ENCODE measurements around the gene SLC35C1.
"Not testable (repeated sequence)": the region's sequence is repeated elsewhere in the genome, so short reads cannot be mapped to it uniquely, and the experiment has no call there.

SLC35C1 gene

DNA sequence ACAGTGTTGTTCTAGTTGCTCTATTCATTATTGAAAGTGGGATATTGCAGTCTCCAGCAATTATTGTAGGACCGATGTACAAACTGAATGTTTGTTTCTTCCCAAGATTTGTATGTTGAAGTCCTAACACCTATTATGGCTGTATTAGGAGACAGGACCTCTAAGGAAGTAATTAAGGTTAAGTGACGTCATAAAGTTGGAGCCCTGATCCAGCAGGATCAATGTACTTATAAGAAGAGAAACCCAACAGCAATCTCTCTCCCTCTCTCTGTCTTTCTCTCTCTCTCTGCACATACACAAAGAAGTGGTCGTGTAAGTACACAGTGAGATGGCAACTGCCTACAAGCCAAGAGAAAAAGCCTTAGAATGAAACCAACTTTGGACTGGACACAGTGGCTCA is 16.1 kb upstream of the SLC35C1 start:
- no peak for DNase-seq (ENCODE audit: low read depth, low spot score)

DNA sequence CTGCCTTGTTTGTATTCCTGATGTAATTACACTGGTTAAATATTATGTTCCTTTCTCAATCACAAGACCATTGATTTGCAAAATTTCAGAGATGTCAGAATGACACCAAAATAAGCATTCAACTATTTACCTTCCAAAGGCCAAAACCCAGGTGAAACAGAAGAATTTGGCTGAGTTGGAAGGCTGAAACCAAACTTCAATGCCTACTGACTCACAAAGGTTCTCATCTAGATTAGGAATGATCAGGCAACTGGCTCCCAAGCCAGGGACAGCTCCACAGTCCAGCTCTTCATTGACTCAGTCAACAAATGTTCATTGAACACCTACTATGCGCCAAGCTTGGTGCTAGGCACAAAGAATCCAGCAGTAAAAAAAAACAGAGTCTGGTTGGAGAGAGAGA is 13.4 kb upstream of the SLC35C1 start:
- DNase-seq (ENCODE audit: low read depth, low spot score): no peak

DNA sequence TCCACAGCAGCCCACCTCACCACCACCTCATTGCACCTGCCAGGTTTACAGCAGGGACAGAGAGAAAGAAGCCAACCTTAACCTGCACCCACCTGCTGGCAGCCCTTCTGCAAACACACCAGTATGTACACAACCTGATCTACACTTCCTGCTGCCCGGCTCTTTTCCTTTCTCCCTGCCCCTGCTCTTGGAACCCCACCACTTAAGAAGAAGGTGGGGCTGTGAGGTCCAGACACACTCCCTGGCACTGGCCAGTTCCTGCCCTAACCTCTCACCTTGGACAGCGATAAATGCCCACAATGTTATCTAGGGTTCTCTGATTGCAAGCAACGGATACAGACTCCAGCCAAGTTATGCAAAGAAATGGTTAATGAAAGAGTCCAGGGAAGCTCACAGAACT is 10.8 kb upstream of the SLC35C1 start:
- no peak for DNase-seq (ENCODE audit: low read depth, low spot score)

DNA sequence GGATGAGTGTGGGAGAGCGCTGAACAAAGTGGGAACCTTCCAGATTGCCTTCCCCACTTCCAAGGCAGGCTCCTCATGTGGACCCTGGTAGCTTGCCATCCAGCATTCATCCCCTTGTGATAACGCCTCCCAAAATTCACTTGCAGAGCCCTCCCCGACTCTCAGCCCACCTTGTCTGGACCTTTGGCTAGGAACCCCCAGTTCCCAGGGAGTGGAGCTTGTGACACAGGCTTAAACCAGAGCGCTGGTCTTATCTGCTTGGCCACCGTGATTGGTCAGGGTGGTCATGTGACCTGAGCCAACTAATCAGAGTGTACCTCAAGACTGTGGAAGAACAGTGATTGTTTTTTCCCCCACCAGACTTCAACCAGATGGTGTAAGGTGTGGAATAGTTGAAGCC is 9.6 kb upstream of the SLC35C1 start:
- no peak for DNase-seq (ENCODE audit: low read depth, low spot score)

DNA sequence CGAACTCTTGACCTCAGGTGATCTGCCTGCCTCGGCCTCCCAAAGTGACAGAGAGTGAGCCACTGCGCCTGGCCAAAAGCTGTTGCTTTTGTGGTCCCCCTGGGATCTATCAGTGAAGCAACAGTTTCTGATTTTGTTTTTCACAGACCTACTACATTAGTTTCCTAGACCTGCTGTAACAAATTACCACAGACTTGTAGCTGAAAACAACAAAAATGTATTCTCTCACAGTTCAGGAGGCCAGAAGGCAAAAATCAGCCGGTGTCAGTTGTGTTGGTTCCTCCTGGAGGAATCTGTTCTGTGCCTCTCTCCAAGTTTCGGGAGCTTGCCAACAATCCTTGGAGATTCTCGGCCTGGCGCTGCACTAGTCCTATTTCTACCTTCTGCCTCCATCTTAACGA is 8.5 kb upstream of the SLC35C1 start:
- DNase-seq (ENCODE audit: low read depth, low spot score): no peak

DNA sequence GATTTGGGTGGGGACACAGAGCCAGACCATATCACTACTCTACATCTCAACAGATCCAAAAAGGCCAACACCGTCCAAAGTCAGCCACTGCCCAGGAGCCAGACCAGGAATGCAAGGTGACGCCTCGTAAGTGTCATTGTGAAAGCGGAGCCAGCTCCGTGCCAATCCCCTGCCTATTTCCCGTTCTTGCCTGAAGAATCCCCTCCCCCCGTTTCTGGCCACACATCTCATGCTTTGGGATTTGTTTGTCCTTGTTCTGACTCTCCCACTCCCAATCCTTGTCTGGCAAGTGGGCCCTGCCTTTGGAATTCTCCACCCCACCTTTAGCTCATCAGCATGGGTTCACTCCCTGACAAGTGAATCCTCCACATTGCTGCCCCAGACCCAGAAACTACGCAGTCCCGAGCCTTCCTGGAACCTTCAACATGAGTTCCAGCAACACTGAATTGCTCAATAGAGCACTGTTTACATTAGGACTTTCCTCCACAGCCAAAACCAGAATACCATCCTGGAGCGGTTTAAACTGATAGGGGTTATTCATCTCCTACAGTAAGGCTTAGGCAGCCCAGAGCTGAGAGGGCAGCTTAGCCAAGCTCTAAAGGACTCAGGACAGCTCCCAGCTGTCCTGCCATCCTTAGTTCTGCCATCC is 6.0 kb upstream of the SLC35C1 start:
- no peak for DNase-seq (ENCODE audit: low read depth, low spot score)

DNA sequence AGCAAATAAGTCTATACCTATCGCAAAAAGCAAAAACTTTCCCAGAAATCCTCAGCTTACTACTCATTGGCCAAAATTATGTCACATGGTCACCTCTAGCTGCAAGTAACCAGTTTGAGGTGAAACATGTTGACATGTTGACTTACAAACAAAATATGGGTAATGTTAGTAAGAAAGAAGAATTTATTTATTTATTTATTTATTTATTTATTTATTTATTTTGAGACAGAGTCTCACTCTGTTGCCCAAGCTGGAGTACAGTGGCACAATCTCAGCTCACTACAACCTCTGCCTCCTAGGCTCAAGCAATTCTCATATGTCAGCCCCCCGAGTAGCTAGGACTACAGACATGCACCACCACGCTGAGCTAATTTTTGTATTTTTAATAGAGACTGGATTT is 5.4 kb upstream of the SLC35C1 start:
- no peak for DNase-seq (ENCODE audit: low read depth, low spot score)

DNA sequence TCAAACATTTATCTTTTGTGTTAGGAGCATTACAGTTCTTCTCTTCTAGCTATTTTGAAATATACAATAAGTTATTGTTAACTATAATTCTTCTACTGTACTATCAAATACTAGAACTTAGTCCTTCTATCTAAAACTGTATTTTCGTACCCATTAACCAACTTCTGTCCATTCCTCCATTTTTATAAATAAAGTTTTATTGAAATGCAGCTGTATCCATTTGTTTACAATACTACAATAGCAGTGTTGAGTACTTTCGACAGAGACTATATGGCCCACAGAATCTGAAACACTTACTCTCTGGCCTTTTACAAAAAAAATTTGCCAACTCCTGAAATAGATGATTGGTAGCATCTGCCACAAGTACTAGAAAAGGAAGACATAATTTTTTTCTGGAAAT is 4.7 kb upstream of the SLC35C1 start:
- DNase-seq (ENCODE audit: low read depth, low spot score): no peak

DNA sequence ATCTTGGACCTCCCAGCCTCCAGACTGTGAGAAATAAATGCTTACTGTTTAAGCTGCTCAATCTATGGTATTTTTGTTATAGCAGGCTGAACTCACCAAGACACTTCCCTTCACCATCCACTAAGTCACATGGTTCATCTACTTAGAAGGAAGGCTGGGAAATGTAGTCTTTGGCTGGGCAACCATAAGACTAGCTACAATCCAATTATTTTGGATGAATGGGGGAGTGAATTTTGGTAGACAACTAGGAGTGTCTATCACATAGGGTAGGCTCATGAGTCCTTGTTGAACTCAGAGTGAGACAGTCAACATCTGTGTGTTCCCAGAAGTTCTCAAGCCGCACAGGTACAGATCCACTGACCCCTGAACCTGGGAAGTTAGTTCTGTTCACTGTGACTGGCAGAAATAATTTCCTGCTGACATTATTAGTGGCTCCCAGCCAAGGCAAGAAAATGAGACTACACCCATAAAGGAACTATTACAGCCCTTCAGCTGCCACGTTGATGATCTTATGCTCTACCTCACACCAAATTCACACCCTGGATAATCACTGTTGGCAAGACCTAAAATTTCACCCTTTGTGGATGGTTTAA is 3.1 kb upstream of the SLC35C1 start:
- no peak for DNase-seq (ENCODE audit: low read depth, low spot score)

DNA sequence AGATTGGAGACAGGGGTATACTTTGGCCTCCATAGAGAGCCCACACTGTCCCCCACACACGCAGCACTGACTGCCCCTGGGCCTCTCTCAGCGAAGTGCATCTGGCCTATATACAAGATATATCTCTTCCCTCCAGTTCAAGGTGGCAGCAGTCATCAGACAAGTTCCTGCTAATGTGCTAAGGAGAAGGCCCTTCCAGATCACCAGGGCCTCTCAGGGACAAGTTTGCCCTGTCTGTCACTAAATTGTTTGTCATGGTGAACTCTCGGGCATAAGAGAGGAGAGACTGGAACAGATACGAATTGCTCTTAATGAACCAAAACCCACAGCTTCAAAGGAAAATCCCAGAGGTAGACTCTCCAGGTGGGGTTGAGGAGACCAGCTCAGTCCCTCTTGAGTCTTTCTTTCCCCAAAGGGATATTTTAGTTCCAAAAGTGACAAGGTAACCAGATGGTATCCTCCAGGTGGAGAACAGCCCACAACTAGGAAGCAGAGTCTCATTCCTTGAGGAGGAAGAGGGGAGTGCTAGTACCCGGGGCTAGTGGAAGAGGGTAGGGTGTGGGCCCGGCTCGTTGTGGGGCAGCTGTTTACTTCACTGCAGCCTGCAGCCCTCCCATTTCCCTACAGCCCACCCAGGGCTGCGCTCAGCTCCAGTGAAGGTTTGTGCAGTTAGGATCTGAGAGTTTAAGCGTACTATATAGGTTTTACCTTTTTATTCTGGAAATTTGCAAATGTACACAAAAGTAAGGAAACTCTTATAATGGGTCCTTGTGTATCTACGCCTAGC is 2.2 kb upstream of the SLC35C1 start:
- no peak for DNase-seq (ENCODE audit: low read depth, low spot score)

DNA sequence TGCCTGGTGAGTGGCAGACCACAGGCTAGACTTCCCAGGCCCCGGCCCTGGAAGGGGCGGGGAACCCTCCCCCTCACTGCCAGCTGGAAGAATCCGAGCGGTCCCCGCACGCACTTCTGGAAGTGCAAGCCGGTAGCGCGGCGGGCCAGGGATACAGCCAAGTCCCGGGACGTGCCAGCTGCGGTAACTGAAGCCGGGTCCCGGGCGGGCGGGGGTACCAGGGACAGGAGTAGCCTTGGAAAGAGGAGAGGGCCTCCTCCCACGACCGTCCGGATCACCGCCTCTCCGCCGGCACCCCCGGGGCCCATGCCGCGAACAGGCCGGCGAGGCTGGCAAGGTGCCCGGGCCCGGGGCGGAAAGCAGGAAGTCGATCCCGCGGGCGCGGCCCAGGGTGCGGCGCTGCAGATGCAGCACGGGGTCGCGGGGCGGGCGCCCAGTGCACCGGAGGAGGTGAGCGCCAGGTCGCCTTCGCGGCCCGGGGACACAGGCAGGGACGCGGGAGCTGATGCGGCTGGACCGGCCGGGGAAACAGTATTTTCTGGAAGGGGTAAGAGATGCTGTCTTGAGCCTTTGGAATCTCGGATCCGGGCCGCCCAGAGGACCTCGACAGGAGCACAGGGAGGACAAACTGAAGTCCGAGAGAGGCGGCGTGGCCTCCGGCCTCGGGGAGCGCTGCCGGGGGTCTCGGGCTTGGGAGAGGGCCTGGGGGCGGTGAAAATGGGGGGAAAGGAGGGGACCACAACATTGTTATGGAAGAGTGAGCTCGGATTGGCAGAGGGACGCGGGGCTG is 783 bp upstream of the SLC35C1 start:
- peak; percentile 82 for DNase-seq (ENCODE audit: low read depth, low spot score)

DNA sequence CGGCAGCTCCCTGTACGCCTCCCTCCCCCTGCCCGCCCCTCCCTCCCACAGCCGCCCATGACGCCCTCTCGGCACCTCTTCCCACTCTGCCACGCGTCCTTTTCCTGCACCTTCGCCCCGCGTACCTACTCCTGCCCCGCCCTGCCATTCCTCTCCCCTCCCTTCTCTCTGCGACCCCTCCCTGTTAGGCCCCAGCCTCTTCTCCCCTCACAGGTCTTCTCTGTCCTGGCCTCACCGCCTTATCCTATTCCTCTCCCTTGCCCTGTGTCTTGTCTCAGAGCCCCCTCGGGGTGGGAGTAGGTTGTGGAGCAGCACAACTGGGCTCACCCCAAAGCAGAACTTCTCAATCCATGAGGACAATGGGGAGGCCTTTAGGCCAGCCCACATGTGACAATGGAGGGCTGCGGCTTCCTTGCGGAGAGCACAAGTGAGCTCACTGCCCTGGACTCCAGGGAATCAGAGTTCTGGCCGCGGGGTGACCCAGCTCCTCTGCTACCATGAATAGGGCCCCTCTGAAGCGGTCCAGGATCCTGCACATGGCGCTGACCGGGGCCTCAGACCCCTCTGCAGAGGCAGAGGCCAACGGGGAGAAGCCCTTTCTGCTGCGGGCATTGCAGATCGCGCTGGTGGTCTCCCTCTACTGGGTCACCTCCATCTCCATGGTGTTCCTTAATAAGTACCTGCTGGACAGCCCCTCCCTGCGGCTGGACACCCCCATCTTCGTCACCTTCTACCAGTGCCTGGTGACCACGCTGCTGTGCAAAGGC is 539 bp downstream of the SLC35C1 start:
- DNase-seq (ENCODE audit: low read depth, low spot score): peak; percentile 87

DNA sequence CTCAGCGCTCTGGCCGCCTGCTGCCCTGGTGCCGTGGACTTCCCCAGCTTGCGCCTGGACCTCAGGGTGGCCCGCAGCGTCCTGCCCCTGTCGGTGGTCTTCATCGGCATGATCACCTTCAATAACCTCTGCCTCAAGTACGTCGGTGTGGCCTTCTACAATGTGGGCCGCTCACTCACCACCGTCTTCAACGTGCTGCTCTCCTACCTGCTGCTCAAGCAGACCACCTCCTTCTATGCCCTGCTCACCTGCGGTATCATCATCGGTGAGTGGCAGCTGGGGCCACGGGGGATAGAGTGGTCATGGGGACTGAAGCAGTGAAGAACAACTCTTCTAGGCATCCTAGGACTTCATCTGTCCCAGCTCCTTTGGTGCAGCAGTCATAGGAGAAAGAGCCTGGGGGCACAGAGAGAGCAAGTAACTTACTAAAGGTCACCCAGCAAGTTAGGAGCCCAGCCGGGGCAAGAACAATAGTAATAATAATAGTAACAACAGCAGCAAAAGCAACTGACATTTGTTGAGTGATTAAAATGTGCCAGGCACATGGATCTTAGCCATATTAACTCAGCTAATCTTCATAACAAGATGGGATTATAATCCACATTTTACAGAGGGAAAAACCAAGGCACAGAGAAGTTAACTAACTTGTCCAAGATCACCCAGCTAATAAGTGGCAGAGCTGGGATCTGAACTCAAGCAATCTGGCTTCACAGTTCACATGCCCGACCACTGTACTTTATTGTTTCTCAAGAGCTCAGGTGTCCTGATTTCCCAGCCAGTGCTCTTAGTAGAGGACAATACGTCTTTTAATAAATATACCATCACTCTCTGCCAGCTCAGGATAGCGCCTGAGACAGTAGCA is 1.4 kb downstream of the SLC35C1 start:
- no peak for DNase-seq (ENCODE audit: low read depth, low spot score)

DNA sequence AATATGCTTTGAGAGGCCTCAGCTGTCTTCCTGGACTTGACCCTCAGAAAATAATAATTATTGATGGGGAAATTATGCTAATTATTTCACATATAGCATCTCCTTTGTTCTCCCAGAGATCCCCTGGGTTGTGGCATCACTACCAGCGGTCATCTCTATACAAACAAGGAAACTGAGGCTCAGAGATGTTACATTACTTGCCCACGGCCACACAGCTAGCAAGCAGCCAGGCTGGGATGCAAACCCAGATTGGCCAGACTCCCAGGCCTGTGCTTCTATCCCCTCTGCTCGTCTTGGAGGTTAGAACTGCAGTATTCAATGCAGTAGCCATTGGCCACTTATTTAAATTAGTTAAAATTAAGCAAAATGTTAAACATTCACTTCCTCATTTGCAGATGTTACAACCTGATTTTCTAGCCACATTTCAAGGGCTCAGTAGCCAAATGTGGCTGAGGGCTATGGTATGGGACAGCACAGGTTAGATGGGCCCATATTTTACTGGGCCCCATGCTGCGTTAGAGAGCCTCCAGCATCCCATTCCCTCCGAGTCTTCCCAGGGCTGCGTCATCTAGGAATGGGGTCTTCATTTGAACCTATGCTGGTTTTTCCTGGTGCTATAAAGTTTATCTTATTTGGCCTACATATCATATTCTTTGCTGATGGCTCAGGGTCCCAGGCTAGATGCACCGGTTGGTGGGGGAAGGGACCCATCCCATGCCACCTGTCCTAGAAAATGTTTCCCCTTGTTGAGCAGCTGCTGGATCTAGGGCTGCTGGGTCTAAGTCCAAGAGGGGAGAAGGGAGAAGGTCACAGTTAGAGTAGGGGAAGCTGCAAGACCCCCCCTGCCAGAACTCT is 2.2 kb downstream of the SLC35C1 start:
- DNase-seq (ENCODE audit: low read depth, low spot score): no peak

DNA sequence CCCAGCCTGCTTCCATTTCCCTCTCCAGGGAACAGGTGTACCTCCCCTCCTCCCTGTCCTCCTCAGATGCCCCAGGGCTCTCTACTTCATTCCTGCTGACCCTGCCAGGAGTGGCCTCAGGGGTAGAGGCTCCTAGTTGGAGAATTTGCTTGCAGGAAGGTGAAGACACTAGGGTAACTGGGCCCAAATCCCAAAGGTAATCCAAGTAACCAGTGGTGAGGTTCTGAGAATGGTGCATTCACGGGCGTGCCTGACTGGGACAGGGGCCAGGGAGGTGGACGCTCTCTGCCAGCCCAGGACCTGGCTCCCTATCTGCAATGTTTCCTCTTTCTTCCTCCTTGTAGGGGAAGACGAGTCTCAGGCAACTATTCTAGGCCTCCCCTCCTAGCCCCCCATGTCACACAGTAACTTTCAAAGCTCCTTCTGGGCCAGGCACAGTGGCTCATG is 2.9 kb downstream of the SLC35C1 start:
- DNase-seq (ENCODE audit: low read depth, low spot score): no peak

DNA sequence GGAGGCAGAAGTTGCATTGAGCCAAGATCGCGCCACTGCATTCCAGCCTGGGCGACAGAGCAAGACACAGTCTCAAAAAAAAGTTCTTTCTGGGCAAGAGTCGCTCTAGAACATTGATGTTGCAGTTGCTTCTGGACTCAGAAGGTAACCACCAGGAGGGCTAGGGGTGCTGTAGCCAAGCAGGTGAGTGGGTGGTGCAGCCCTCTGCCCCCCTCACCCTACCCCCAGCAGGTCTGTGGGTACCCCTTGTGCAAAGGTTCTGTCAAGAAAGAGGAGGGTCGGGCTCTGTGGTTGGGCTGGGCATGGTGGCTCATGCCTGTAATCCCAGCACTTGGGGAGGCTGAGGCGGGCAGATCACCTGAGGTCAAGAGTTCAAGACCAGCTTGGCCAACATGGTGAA is 3.5 kb downstream of the SLC35C1 start:
- not testable (repeated sequence) for DNase-seq (ENCODE audit: low read depth, low spot score)

DNA sequence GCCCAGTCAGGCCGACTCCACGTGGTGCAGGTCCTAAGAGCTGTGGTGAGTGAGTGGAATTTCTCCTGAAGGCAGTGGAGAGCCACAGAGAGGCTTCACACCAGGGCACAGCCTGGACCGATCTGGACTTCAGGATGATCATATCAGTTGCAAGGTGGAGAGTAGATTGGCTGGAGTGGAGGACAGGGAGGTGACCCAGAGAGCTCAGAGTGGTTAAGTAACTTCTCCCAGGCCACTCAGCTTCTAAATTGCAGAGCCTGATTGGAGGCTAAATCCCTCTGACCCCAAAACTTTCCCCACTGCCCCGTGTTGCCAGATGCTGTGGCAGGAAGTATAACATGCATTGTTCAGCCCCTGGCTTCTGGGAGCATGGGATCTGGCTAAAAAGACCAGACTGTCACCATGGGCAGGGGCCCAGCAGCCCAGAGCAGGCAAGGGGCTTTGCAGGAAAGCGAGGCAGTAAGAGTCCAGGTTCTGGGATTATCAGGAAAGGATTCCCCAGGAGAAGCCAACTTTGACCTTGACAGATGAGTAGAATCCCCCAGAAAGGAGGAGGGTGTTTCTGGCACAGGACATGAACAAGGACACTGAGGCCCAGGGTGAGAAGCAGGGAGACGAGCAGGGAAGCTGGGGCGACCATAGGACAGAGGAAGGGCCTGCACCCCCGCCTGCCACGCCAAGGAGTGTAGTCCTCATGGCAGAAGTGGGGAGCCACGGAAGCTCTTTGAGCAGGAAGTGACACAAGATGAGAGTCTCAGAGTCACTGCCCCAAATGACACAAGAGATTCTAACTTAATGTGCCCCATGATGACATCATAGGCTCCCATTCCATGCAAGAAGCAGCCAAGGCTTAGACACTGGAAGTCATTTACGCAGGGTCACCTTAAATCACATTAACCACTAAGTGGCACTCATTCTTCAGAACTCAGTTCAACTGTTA is 4.8 kb downstream of the SLC35C1 start:
- DNase-seq (ENCODE audit: low read depth, low spot score): no peak

DNA sequence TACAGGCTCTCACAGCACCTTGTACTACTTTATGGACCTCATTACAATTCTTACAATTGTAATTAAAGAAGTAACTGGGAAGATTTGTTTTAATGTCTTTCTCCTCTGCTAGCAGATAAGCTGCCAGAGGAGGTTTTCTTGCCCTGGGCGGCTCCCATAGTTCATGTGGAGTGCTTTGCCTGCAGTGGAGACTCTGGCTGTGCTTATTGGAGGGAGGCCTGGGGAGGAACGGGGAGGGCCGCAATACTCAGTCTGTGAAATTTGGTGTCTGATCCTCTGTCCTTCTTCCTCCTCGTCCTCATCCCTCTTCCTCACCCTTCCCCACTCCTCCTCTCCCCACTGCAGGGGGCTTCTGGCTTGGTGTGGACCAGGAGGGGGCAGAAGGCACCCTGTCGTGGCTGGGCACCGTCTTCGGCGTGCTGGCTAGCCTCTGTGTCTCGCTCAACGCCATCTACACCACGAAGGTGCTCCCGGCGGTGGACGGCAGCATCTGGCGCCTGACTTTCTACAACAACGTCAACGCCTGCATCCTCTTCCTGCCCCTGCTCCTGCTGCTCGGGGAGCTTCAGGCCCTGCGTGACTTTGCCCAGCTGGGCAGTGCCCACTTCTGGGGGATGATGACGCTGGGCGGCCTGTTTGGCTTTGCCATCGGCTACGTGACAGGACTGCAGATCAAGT is 5.6 kb downstream of the SLC35C1 start:
- DNase-seq (ENCODE audit: low read depth, low spot score): no peak

All from astrocyte of the hippocampus (primary cell).